HEK293T (cell line): Measurements from ENCODE around the gene SRGAP3.

Experiments
- ARNT ChIP-seq: fragments of 450-650 bp; IDR thresholded peaks from 2 replicates; pipeline ENCODE4 v1.6.1; 2017; ENCODE audit warnings: mild to moderate bottlenecking
- BHLHE40 ChIP-seq: fragments of 450-650 bp; IDR thresholded peaks from 2 replicates; pipeline ENCODE4 v1.6.1; 2016; ENCODE audit warnings: mild to moderate bottlenecking, moderate library complexity, borderline replicate concordance
- ELF4 ChIP-seq: fragments of 450-650 bp; IDR thresholded peaks from 2 replicates; pipeline ENCODE4 v1.6.1; 2017; ENCODE audit warnings: antibody characterized with exemption
- FOXA1 ChIP-seq: fragments of 450-650 bp; IDR thresholded peaks from 2 replicates; pipeline ENCODE4 v1.6.1; 2016; ENCODE audit warnings: mild to moderate bottlenecking
- FOXK2 ChIP-seq: fragments of 450-650 bp; IDR thresholded peaks from 2 replicates; pipeline ENCODE4 v1.6.1; 2016; ENCODE audit warnings: mild to moderate bottlenecking
- FOXM1 ChIP-seq: fragments of 450-650 bp; IDR thresholded peaks from 2 replicates; pipeline ENCODE4 v1.6.1; 2017; ENCODE audit warnings: mild to moderate bottlenecking, borderline replicate concordance
- HDGF ChIP-seq: fragments of 450-650 bp; IDR thresholded peaks from 2 replicates; pipeline ENCODE4 v1.6.1; 2017; ENCODE audit warnings: antibody characterized with exemption, borderline replicate concordance
- LEF1 ChIP-seq: fragments of 450-650 bp; IDR thresholded peaks from 2 replicates; pipeline ENCODE4 v1.6.1; 2017; ENCODE audit warnings: mild to moderate bottlenecking, borderline replicate concordance
- NFRKB ChIP-seq: fragments of 450-650 bp; IDR thresholded peaks from 2 replicates; pipeline ENCODE4 v1.6.1; 2016; ENCODE audit warnings: mild to moderate bottlenecking, moderate library complexity
- PKNOX1 ChIP-seq: fragments of 450-650 bp; IDR thresholded peaks from 2 replicates; pipeline ENCODE4 v1.6.1; 2016
- SP1 ChIP-seq: fragments of 450-650 bp; IDR thresholded peaks from 2 replicates; pipeline ENCODE4 v1.6.1; 2017
- SUZ12 ChIP-seq: fragments of 450-650 bp; IDR thresholded peaks from 2 replicates; pipeline ENCODE4 v1.6.1; 2016; ENCODE audit warnings: mild to moderate bottlenecking
- TARDBP ChIP-seq: fragments of 450-650 bp; IDR thresholded peaks from 2 replicates; pipeline ENCODE4 v1.6.1; 2016
- ZNF384 ChIP-seq: fragments of 450-650 bp; IDR thresholded peaks from 2 replicates; pipeline ENCODE4 v1.6.1; 2016

DNA sequence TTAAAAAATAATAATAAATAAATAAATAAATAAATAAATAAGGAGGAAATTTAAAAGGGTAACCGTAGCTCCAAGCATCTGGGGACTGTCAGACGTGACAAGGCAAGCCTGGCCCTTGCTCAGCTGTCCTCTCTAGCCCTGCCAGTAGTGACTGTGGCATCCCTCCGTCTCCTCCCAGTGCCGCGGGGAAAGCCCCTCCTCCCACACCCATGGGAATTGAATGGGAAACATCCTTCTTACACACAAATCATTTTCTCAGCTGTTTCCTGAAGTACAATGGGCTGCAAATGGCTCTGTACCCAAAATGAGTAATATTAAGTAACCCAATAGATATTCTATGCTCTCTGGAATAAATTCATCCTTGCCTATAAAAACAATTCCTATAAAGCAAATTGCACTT is 184.6 kb downstream of the SRGAP3 start:
- TF ChIP-seq PKNOX1 (no peak), SP1 (no peak), LEF1 (no peak), ARNT (no peak), SUZ12 (no peak), BHLHE40 (no peak), NFRKB (no peak), FOXA1 (no peak), FOXM1 (no peak), FOXK2 (no peak), HDGF (no peak), ELF4 (no peak), TARDBP (no peak), ZNF384 (no peak)
